HCT116 (cell line): ENCODE data around the gene RTTN. TPM values are rescaled to one million over a fixed set of nuclear protein-coding genes. Genes with fewer than 3 reads are reported as not detected.

Source experiments
- ATAC-seq: fragments of 200-7000 bp; cut with Tn5 transposase; 2 replicates; pipeline ENCODE4 v1.9.1; 2020; ENCODE audit warnings: mild to moderate bottlenecking, moderate library complexity
- BruUV-seq: library from RNA; stranded (reverse); fragments of 400-500 nt; replicated peaks from 2 replicates; lab custom pipeline; 2021; lab: Mats Ljungman, UMichigan
- CTCF ChIA-PET: fragments of 300-600 bp; sonication (Branson Sonifier 250); formaldehyde crosslinking; loops from one replicate; lab custom pipeline; 2021; ENCODE audit warnings: antibody characterized with exemption; lab: Charles Lee
- POLR2A ChIA-PET: fragments of 300-600, 350-600 bp; sonication (Branson Sonifier 250); formaldehyde crosslinking; loops from one replicate; lab custom pipeline; 2021; ENCODE audit warnings: antibody characterized with exemption; lab: Charles Lee
- RAD21 ChIA-PET, 2 experiments: fragments of 300-600 bp; sonication (Branson Sonifier 250); formaldehyde crosslinking; loops; one replicate each; lab custom pipeline; 2023; ENCODE audit warnings: low total read pairs in 2 of 2; ENCODE audit not compliant: uncharacterized antibody in 2 of 2, unreplicated experiment in 2 of 2, low non-redundant PET in 1 of 2; lab: Charles Lee
- DNase-seq: peaks from one replicate; pipeline ENCODE4 v3.0.0-alpha.2; 2010; ENCODE audit warnings: low read depth, low spot score
- H2AFZ ChIP-seq: fragments of 200-600 bp; shearing (Covaris generic), sonication (generic); 2 replicates; pipeline ENCODE4 v1.6.1; 2017; ENCODE audit warnings: low read depth, mixed run types, mixed read lengths, antibody characterized with exemption, low read length; ENCODE audit not compliant: poor library complexity, severe bottlenecking
- H3K27ac ChIP-seq: 2 replicates; pipeline ENCODE4 v1.5.1; 2012; ENCODE audit warnings: low read depth, low read length
- H3K27me3 ChIP-seq: fragments of 200-600 bp; sonication (generic); 2 replicates; pipeline ENCODE4 v1.6.1; 2016; ENCODE audit warnings: mixed run types, low read length, mixed read lengths; ENCODE audit not compliant: insufficient read depth
- H3K36me3 ChIP-seq, 2 experiments: fragments of 200-500 bp in 1 of 2; fragments of 200-600 bp in 1 of 2; sonication (Bioruptor generic) in 1 of 2; sonication (generic) in 1 of 2; 2 replicates each; pipeline versions ENCODE4 v1.5.1 to v1.6.1; 2014 to 2016; ENCODE audit warnings: low read length in 2 of 2, inconsistent platforms in 1 of 2, mixed read lengths in 1 of 2, mixed run types in 1 of 2; ENCODE audit not compliant: insufficient read depth in 2 of 2, control insufficient read depth in 1 of 2
- H3K4me1 ChIP-seq, 2 experiments: fragments of 200-600 bp in 1 of 2; sonication (generic) in 1 of 2; 2 replicates each; pipeline versions ENCODE4 v1.5.1 to v1.6.1; 2012 to 2017; ENCODE audit warnings: low read length in 2 of 2, inconsistent platforms in 1 of 2, mild to moderate bottlenecking in 1 of 2, mixed read lengths in 1 of 2, mixed run types in 1 of 2, moderate library complexity in 1 of 2; ENCODE audit not compliant: insufficient read depth in 2 of 2, control insufficient read depth in 1 of 2
- H3K4me2 ChIP-seq: fragments of 200-600 bp; sonication (generic); 2 replicates; pipeline ENCODE4 v1.6.1; 2017; ENCODE audit warnings: mixed run types, low read length, mixed read lengths
- H3K4me3 ChIP-seq, 2 experiments: fragments of 200-600 bp in 1 of 2; sonication (generic) in 1 of 2; replicated peaks in 1 of 2; 2 replicates each; pipeline ENCODE4 v1.5.1; 2011 to 2016; ENCODE audit warnings: low read length in 2 of 2, control low read depth in 1 of 2, low read depth in 1 of 2, mild to moderate bottlenecking in 1 of 2, mixed read lengths in 1 of 2, mixed run types in 1 of 2
- H3K79me2 ChIP-seq: fragments of 200-600 bp; sonication (generic); 2 replicates; pipeline ENCODE4 v1.6.1; 2017; ENCODE audit warnings: mild to moderate bottlenecking, mixed run types, low read length, moderate library complexity, mixed read lengths; ENCODE audit not compliant: insufficient read depth
- H3K9ac ChIP-seq: fragments of 200-600 bp; sonication (generic); 2 replicates; pipeline ENCODE4 v1.6.1; 2016; ENCODE audit warnings: low read length, mixed read lengths
- H3K9me2 ChIP-seq: fragments of 200-600 bp; sonication (generic), shearing (Covaris generic); 2 replicates; pipeline ENCODE4 v1.6.1; 2017; ENCODE audit warnings: mixed run types, mild to moderate bottlenecking, moderate library complexity; ENCODE audit not compliant: insufficient read depth
- H3K9me3 ChIP-seq, 2 experiments: fragments of 200-500 bp in 1 of 2; fragments of 200-600 bp in 1 of 2; sonication (Bioruptor generic) in 1 of 2; sonication (generic) in 1 of 2; 2 replicates each; pipeline ENCODE4 v1.6.1; 2014 to 2017; ENCODE audit warnings: low read length in 2 of 2, mixed read lengths in 2 of 2, inconsistent platforms in 1 of 2, low read depth in 1 of 2, mild to moderate bottlenecking in 1 of 2, mixed run types in 1 of 2, moderate library complexity in 1 of 2; ENCODE audit not compliant: control insufficient read depth in 1 of 2, insufficient read depth in 1 of 2
- H4K20me1 ChIP-seq: fragments of 200-600 bp; sonication (generic), shearing (Covaris generic); 2 replicates; pipeline ENCODE4 v1.6.1; 2017; ENCODE audit warnings: mixed run types, mild to moderate bottlenecking, moderate library complexity; ENCODE audit not compliant: insufficient read depth
- CBX3 ChIP-seq: IDR thresholded peaks from 2 replicates; pipeline ENCODE4 v1.6.1; 2012; ENCODE audit warnings: low read depth
- CTCF ChIP-seq, 3 experiments: fragments of 200-600 bp in 1 of 3; sonication (generic) in 1 of 3; IDR thresholded peaks in 2 of 3; conservative IDR thresholded peaks in 1 of 3; 2 replicates each; pipeline ENCODE4 v1.5.1; 2012 to 2017; ENCODE audit warnings: low read depth in 2 of 3, low read length in 2 of 3, antibody characterized with exemption in 1 of 3, borderline replicate concordance in 1 of 3, control low read depth in 1 of 3, mild to moderate bottlenecking in 1 of 3, mixed read lengths in 1 of 3, mixed run types in 1 of 3, moderate library complexity in 1 of 3; ENCODE audit not compliant: insufficient read depth in 1 of 3
- EZH2 ChIP-seq: fragments of 200-600 bp; sonication (generic); IDR thresholded peaks from 2 replicates; pipeline ENCODE4 v1.6.1; 2017; ENCODE audit warnings: antibody characterized with exemption, mixed run types
- EZH2phosphoT487 ChIP-seq: fragments of 200-600 bp; IDR thresholded peaks from 2 replicates; pipeline ENCODE4 v1.6.1; 2018; ENCODE audit warnings: antibody characterized with exemption, borderline replicate concordance
- FOSL1 ChIP-seq: IDR thresholded peaks from 2 replicates; pipeline ENCODE4 v1.6.1; 2012; ENCODE audit warnings: low read depth
- JUND ChIP-seq: IDR thresholded peaks from 2 replicates; pipeline ENCODE4 v1.6.1; 2012
- POLR2A ChIP-seq: IDR thresholded peaks from 2 replicates; pipeline ENCODE4 v1.7.0; 2011; ENCODE audit warnings: borderline replicate concordance; ENCODE audit not compliant: insufficient read depth, insufficient read length; ENCODE audit errors: extremely low read depth
- RAD21 ChIP-seq: IDR thresholded peaks from 2 replicates; pipeline ENCODE4 v1.6.1; 2012; ENCODE audit warnings: low read depth, mild to moderate bottlenecking
- REST ChIP-seq: IDR thresholded peaks from 2 replicates; pipeline ENCODE4 v1.6.1; 2012; ENCODE audit warnings: low read depth
- SIN3A ChIP-seq: IDR thresholded peaks from 2 replicates; pipeline ENCODE4 v1.6.1; 2012; ENCODE audit warnings: low read depth
- YY1 ChIP-seq: IDR thresholded peaks from 2 replicates; pipeline ENCODE4 v1.6.1; 2011; ENCODE audit warnings: low read length, low read depth, moderate library complexity, mild to moderate bottlenecking; ENCODE audit not compliant: insufficient replicate concordance; ENCODE audit errors: extremely low read depth
- ZBTB33 ChIP-seq: IDR thresholded peaks from 2 replicates; pipeline ENCODE4 v1.6.1; 2011; ENCODE audit warnings: mild to moderate bottlenecking, low read length, moderate library complexity; ENCODE audit not compliant: insufficient replicate concordance; ENCODE audit errors: extremely low read depth
- ZFX ChIP-seq: fragments of 450-650 bp; IDR thresholded peaks from 2 replicates; pipeline ENCODE4 v1.6.1; 2017
- intact Hi-C: fragments of 100-400 bp; cut with micrococcal nuclease; formaldehyde crosslinking; loops from 2 replicates; pipeline ENCODE4 v1.10.0; 2022
- total RNA-seq: library from RNA; stranded (reverse); gene quantifications from one replicate; pipeline ENCODE4 v1.2.1, GENCODE V29; 2021; ENCODE audit not compliant: unreplicated experiment

RTTN gene
- total RNA-seq, 1 experiment from 2014 or later: 41.2 TPM

- H3K4me3 ChIP-seq: no peak overlapping the region
- ChIA-PET POLR2A (no interaction called here), CTCF (no interaction called here), RAD21 (no interaction called here)
- no peak overlapping the region for H2AFZ ChIP-seq
- no peak for ATAC-seq
- H3K9me2 ChIP-seq: no peaks in the 10 kb centered on the region
- no peak overlapping the region for H3K9ac ChIP-seq
- no peaks in the 10 kb centered on the region for H3K27me3 ChIP-seq
- no peak for DNase-seq
- H3K36me3 ChIP-seq: peaks cover 7 to 11% of the 10 kb centered on the region in 2 experiments; a peak in 2 of 4 replicates
- intact Hi-C loops: no loop called here
- TF ChIP-seq ZBTB33: no peak
- TF ChIP-seq EZH2phosphoT487: no peak
- no TSS peak for BruUV-seq
- H3K9me3 ChIP-seq: no peaks in the 10 kb centered on the region
- H3K4me1 ChIP-seq: no peaks in the 10 kb centered on the region
- H3K79me2 ChIP-seq: peaks cover 5% of the 10 kb centered on the region; the same call in 1 of the 2 replicates
- H4K20me1 ChIP-seq: no peaks in the 10 kb centered on the region
- H3K27ac ChIP-seq: no peak overlapping the region
- no peak overlapping the region for H3K4me2 ChIP-seq
These were observed 66.3 kb downstream of the RTTN start for GRCh38 chr18:70139138-70139537.

GRCh38 chr18:70135604-70136003, 69.9 kb downstream of the RTTN start:
- ATAC-seq (no peak), DNase-seq (no peak)
- Histone ChIP-seq H2AFZ (no peak overlapping the region), H3K27me3 (no peaks in the 10 kb centered on the region), H3K27ac (no peak overlapping the region), H3K4me1 (0 out of 4 replicates have a peak, but pooled peaks cover 0 to 2% of the 10 kb centered on the region in 2 experiments), H3K9me3 (no peaks in the 10 kb centered on the region), H3K36me3 (peaks cover 5 to 7% of the 10 kb centered on the region in 2 experiments; a peak in 2 of 4 replicates), H3K4me3 (no peak overlapping the region), H3K9me2 (no peaks in the 10 kb centered on the region), H4K20me1 (peaks cover 5% of the 10 kb centered on the region; the same call in 1 of the 2 replicates), H3K9ac (no peak overlapping the region), H3K79me2 (no peaks in the 10 kb centered on the region; the same call in 1 of the 2 replicates), H3K4me2 (no peak overlapping the region)
- intact Hi-C loops: no loop called here
- ChIA-PET RAD21 (no interaction called here), CTCF (no interaction called here), POLR2A (no interaction called here)
- no TSS peak for BruUV-seq
- TF ChIP-seq JUND (no peak), CTCF (IDR thresholded peaks at IDR 0.05 in 2 of 3, conservative IDR thresholded peaks at IDR 0.05 in 1 of 3; ENCODE audit: borderline replicate concordance in 1 of 3, insufficient read depth in 1 of 3, low read depth in 2 of 3, low read length in 2 of 3) (no peak), POLR2A (no peak), REST (no peak), SIN3A (no peak), RAD21 (no peak), EZH2 (no peak), FOSL1 (no peak), ZFX (no peak), YY1 (no peak), EZH2phosphoT487 (no peak), CBX3 (no peak)
